ENCODE measurements around the gene PLPPR2.

PLPPR2 gene

DNA sequence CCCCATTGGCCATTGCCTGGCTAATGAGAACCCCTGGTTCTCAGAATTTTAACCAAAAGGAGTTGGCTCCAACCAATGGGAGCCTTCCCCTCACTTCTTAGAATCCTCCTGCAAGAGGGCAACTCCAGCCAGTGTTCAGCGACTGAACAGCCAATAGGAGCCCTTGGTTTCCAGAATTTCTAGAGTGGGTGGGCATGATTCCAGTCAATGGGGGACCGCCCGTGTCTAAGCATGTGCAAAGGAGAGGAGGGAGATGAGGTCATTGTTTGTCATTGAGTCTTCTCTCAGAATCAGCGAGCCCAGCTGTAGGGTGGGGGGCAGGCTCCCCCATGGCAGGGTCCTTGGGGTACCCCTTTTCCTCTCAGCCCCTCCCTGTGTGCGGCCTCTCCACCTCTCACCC lies 9.7 kb downstream of the PLPPR2 start:
- DNase-seq (ENCODE audit: low read depth) = no peak
- H3K4me3 ChIP-seq (ENCODE audit: low read depth, low read length) = no peak overlapping the region
- TF ChIP-seq, protein P1, sequence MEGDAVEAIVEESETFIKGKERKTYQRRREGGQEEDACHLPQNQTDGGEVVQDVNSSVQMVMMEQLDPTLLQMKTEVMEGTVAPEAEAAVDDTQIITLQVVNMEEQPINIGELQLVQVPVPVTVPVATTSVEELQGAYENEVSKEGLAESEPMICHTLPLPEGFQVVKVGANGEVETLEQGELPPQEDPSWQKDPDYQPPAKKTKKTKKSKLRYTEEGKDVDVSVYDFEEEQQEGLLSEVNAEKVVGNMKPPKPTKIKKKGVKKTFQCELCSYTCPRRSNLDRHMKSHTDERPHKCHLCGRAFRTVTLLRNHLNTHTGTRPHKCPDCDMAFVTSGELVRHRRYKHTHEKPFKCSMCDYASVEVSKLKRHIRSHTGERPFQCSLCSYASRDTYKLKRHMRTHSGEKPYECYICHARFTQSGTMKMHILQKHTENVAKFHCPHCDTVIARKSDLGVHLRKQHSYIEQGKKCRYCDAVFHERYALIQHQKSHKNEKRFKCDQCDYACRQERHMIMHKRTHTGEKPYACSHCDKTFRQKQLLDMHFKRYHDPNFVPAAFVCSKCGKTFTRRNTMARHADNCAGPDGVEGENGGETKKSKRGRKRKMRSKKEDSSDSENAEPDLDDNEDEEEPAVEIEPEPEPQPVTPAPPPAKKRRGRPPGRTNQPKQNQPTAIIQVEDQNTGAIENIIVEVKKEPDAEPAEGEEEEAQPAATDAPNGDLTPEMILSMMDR (IDR thresholded peaks at IDR 0.05; ENCODE audit: low read depth, low read length, missing control alignments) = no peak

DNA sequence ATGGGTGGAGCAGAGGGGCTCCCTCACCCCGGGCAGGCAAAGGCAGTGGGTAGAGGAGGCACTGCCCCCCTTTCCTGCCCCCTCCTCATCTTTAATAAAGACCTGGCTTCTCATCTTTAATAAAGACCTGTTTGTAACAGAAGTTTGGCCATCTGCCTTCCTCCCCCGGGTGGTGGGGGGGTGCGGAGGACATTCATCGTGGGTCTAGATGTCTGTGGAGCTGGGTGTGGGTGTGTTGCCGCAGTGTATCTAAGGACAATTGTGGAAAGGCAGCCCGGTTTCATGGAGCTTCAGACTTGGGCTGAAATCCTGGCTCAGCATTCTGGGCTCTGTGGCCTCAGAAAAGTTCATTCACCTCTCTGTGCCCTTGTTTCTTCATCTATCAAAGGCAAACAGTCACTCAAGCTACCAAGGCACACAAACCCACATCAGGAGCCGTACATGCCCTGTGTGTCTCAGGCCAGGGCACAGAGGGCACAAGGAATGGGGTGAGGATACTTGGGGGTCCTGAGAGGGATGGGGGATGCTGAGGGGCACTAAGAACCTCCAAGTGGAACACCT lies 10.4 kb downstream of the PLPPR2 start:
- H3K4me3 ChIP-seq (ENCODE audit: low read depth, low read length) = no peak overlapping the region
- no peak for DNase-seq (ENCODE audit: low read depth)
- TF ChIP-seq, protein P1 (IDR thresholded peaks at IDR 0.05; ENCODE audit: low read depth, low read length, missing control alignments) = no peak

DNA sequence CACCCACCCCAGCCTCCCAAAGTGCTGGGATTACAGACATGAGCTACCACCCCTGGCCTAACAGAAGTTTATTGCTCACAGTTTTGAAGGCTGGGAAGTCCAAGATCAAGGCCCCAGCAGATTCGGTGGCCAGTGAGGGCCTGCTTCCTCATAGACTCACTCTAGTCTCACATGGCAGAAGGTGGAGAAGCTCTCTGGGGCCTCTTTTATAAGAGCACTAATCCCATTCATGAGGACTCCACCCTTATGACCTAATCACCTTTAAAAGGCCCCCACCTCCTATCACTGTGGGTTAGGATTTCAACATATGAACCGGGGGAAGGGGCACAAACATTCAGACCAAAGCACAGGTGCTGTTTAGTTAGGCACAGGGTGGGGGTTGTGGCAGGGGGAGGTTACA lies 12.3 kb downstream of the PLPPR2 start:
- DNase-seq (ENCODE audit: low read depth) = no peak
- no peak overlapping the region for H3K4me3 ChIP-seq (ENCODE audit: low read depth, low read length)
- TF ChIP-seq, protein P1 (IDR thresholded peaks at IDR 0.05; ENCODE audit: low read depth, low read length, missing control alignments) = no peak

DNA sequence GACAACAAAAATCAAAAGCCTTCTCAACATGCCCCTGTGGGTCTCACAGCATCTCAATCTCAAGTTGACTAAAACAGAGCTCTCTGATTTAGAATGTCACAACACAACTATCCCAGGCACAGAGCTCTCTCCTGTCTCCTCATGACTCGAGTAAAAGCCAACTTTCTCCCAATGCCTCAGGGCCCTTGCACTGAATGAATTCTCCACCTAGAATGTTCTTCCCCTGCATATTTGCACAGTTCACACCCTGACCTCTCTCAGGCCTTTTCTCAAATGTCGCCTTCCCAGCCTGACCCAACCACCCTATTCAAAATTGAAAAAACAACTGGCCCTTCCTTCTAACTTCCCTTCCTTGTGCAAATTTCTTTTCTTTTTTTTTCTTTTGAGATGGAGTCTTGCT lies 15.5 kb downstream of the PLPPR2 start:
- TF ChIP-seq, protein P1 (IDR thresholded peaks at IDR 0.05; ENCODE audit: low read depth, low read length, missing control alignments) = no peak

DNA sequence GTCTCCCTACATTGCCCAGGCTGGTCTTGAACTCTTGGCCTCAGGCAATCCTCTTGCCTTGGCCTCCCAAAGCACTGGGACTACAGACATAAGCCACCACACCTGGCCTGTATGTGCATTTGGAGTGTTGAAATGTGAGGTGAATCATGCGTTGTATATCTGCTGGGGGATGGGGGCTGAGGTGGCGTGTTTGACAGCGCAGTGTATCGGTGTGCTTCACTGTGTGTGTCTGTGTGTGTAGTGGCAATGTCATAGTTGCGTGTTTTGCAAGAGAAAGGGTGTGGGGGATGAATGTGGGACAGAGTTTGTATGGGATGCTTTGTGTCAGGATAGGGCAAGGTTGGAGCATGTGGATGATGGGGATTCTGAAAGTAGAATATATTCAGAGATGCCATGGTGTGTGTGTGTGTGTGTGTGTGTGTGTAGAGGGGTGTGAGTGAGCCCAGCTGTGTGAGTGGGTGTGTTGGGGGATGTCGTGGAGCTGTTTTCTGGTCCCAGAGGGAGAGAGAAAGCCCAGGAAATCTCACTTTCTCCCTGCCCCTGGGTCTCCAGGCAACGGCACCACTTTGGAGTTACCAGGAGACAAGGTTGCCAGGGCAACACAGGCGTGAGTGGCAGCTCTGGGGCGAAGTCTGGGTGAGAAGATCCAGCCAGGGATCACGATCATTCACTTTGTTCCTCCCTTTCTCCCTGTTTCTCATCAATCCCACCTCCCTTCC lies 18.1 kb downstream of the PLPPR2 start:
- peak overlapping the region; percentile 76 for H3K4me3 ChIP-seq (ENCODE audit: low read depth, low read length)
- TF ChIP-seq, protein P1 (IDR thresholded peaks at IDR 0.05; ENCODE audit: low read depth, low read length, missing control alignments) = no peak

More for the DNA sequence above, 15.5 kb downstream of the PLPPR2 start:
- DNase-seq (ENCODE audit: low read depth) = no peak
- H3K4me3 ChIP-seq (ENCODE audit: low read depth, low read length) = no peak overlapping the region

DNA sequence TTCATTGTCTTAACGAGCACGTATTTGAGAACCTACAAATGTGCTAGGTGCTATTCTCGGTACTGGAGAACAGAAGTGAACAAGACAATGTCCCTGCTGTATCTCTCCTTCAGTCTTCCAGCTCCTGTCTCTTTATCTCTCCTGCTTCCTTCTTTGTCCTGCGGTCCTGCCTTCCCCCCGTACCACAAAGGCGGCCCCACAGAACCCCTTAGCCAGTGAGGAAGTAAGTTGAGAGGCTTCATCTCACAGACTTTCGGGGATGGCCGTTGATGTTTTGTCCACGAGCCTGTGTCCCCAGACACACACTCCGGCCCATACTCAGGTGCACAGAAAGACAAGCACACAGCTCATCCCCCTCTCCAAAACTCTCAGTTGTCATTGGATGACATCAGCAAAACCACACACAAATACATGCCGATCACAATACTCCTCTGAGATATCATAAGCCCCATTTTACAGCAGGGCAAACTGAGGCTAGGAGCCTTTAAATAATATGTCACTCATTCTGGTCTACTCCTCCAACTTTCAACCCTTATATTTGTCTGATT lies 18.7 kb downstream of the PLPPR2 start:
- H3K4me3 ChIP-seq (ENCODE audit: low read depth, low read length) = peak overlapping the region; percentile 76

More for the DNA sequence above, 18.1 kb downstream of the PLPPR2 start:
- no peak for DNase-seq (ENCODE audit: low read depth)

More for the DNA sequence above, 18.7 kb downstream of the PLPPR2 start:
- TF ChIP-seq, protein P1 (IDR thresholded peaks at IDR 0.05; ENCODE audit: low read depth, low read length, missing control alignments) = no peak
- DNase-seq (ENCODE audit: low read depth) = no peak
